Tibial artery (tissue), 4 donors: ENCODE measurements around the gene ZDHHC16.

ENCODE experiments used
- DNase-seq, 2 donors: peaks; one replicate each; pipeline ENCODE4 v3.0.0-alpha.2; 2019
- H3K27ac ChIP-seq, 2 donors: fragments of 200-600 bp; sonication (generic) in 1 of 2; 1 replicate in 1 of 2; 2 replicates in 1 of 2; pipeline ENCODE4 v1.5.1; 2018 to 2019; ENCODE audit warnings: mild to moderate bottlenecking in 1 of 2
- H3K27me3 ChIP-seq, 2 donors: fragments of 200-600 bp; sonication (generic) in 1 of 2; one replicate each; pipeline versions ENCODE4 v1.5.1 to v1.6.0; 2016 to 2019
- H3K36me3 ChIP-seq, 3 donors: fragments of 200-600 bp; sonication (generic) in 2 of 3; one replicate each; pipeline ENCODE4 v1.5.1; 2016 to 2019; ENCODE audit warnings: mild to moderate bottlenecking in 2 of 3
- H3K4me1 ChIP-seq, 4 donors: fragments of 200-600 bp; sonication (generic) in 2 of 4; 1 replicate in 3 of 4; 2 replicates in 1 of 4; pipeline ENCODE4 v1.5.1; 2016 to 2019
- H3K4me3 ChIP-seq, 2 donors: fragments of 200-600 bp; sonication (generic) in 1 of 2; 1 replicate in 1 of 2; 2 replicates in 1 of 2; pipeline ENCODE4 v1.5.1; 2018 to 2019; ENCODE audit warnings: mild to moderate bottlenecking in 2 of 2
- H3K9me3 ChIP-seq, 3 donors: fragments of 200-600 bp; sonication (generic) in 1 of 3; one replicate each; pipeline ENCODE4 v1.5.1; 2016 to 2019
- CTCF ChIP-seq, 2 experiments: fragments of 200-600 bp in 1 of 2; fragments of 450-650 bp in 1 of 2; IDR thresholded peaks; one replicate each; pipeline ENCODE4 v1.5.1; 2017 to 2019; ENCODE audit warnings: antibody characterized with exemption in 2 of 2, mild to moderate bottlenecking in 1 of 2, moderate library complexity in 1 of 2
- intact Hi-C: fragments of 100-400 bp; cut with DNase I; formaldehyde crosslinking; loops from one replicate; pipeline ENCODE4 v1.15.0; 2023; ENCODE audit warnings: low total_unique reads

Gene ZDHHC16

GRCh38 chr10:97442277-97442676 lies 3.7 kb upstream of the ZDHHC16 start:
- TF ChIP-seq CTCF (IDR thresholded peaks at IDR 0.05) = no peak

GRCh38 chr10:97444212-97444611 lies 1.8 kb upstream of the ZDHHC16 start:
- intact Hi-C loops = no loop called here
- Histone ChIP-seq H3K27ac (no peak overlapping the region), H3K4me1 (peaks cover 0 to 32% (median 22%) of the 10 kb centered on the region in 4 donors), H3K36me3 (peaks cover 22 to 37% (median 24%) of the 10 kb centered on the region in 3 donors), H3K9me3 (no peaks in the 10 kb centered on the region), H3K4me3 (peak overlapping the region in 1 of 2 donors; percentile 74), H3K27me3 (no peaks in the 10 kb centered on the region)
- DNase-seq = no peak
- TF ChIP-seq CTCF (IDR thresholded peaks at IDR 0.05) = no peak

More at GRCh38 chr10:97442277-97442676, 3.7 kb upstream of the ZDHHC16 start:
- Histone ChIP-seq H3K27ac (no peak overlapping the region), H3K4me1 (peaks cover 0 to 19% (median 14%) of the 10 kb centered on the region in 4 donors), H3K4me3 (no peak overlapping the region), H3K27me3 (no peaks in the 10 kb centered on the region), H3K36me3 (peaks cover 38 to 56% (median 40%) of the 10 kb centered on the region in 3 donors), H3K9me3 (no peaks in the 10 kb centered on the region)
- intact Hi-C loops = no loop called here
- DNase-seq = no peak

- H3K36me3 ChIP-seq = peaks cover 12 to 25% (median 13%) of the 10 kb centered on the region in 3 donors
- no peaks in the 10 kb centered on the region for H3K27me3 ChIP-seq
- H3K27ac ChIP-seq = peak overlapping the region; percentile 74 to 78
- peak overlapping the region; percentile 74 to 76 for H3K4me3 ChIP-seq
- no peaks in the 10 kb centered on the region for H3K9me3 ChIP-seq
- H3K4me1 ChIP-seq = peaks cover 0 to 34% (median 23%) of the 10 kb centered on the region in 4 donors
- DNase-seq = no peak
- TF ChIP-seq CTCF (IDR thresholded peaks at IDR 0.05) = no peak
- intact Hi-C loops = no loop called here
Observed at GRCh38 chr10:97445357-97445721, 636 bp upstream of the ZDHHC16 start.

- peaks cover 0 to 36% (median 13%) of the 10 kb centered on the region in 3 donors for H3K36me3 ChIP-seq
- intact Hi-C loops = no loop called here
- no peak for DNase-seq
- no peak overlapping the region for H3K27ac ChIP-seq
- H3K4me1 ChIP-seq = peaks cover 0 to 46% (median 30%) of the 10 kb centered on the region in 4 donors
- H3K27me3 ChIP-seq = no peaks in the 10 kb centered on the region
- H3K9me3 ChIP-seq = no peaks in the 10 kb centered on the region
- no peak for TF ChIP-seq CTCF (IDR thresholded peaks at IDR 0.05)
- H3K4me3 ChIP-seq = no peak overlapping the region
Observed at GRCh38 chr10:97450828-97451227, 4.9 kb downstream of the ZDHHC16 start.

- no peak overlapping the region for H3K4me3 ChIP-seq
- H3K27me3 ChIP-seq = no peaks in the 10 kb centered on the region
- H3K4me1 ChIP-seq = peaks cover 0 to 44% (median 29%) of the 10 kb centered on the region in 4 donors
- H3K9me3 ChIP-seq = no peaks in the 10 kb centered on the region
- intact Hi-C loops = no loop called here
- DNase-seq = no peak
- H3K36me3 ChIP-seq = peaks cover 7 to 44% (median 21%) of the 10 kb centered on the region in 3 donors
- no peak overlapping the region for H3K27ac ChIP-seq
- no peak for TF ChIP-seq CTCF (IDR thresholded peaks at IDR 0.05)
Observed at GRCh38 chr10:97451605-97452004, 5.6 kb downstream of the ZDHHC16 start.

GRCh38 chr10:97452352-97452751 lies 6.4 kb downstream of the ZDHHC16 start:
- no peak for DNase-seq
- intact Hi-C loops = no loop called here
- no peak overlapping the region for H3K4me3 ChIP-seq
- TF ChIP-seq CTCF (IDR thresholded peaks at IDR 0.05) = no peak
- H3K27me3 ChIP-seq = no peaks in the 10 kb centered on the region
- H3K9me3 ChIP-seq = no peaks in the 10 kb centered on the region
- no peak overlapping the region for H3K27ac ChIP-seq
- peaks cover 0 to 37% (median 22%) of the 10 kb centered on the region in 4 donors for H3K4me1 ChIP-seq
- peaks cover 13 to 52% (median 28%) of the 10 kb centered on the region in 3 donors for H3K36me3 ChIP-seq
